WERI-Rb-1 (cell line): Measurements from ENCODE around the gene TDRD7.

Experiments used
- DNase-seq: peaks from one replicate; pipeline ENCODE4 v3.0.0-alpha.2; 2020
- H3K27ac ChIP-seq: fragments of 250-450 bp; sonication (Bioruptor Pico); 2 replicates; pipeline ENCODE4 v1.5.1; 2020; ENCODE audit warnings: mild to moderate bottlenecking, moderate library complexity
- H3K27me3 ChIP-seq: fragments of 250-450 bp; sonication (Bioruptor Pico); 2 replicates; pipeline ENCODE4 v1.5.1; 2021; ENCODE audit warnings: mild to moderate bottlenecking, low read depth, moderate library complexity; ENCODE audit not compliant: insufficient read depth, severe bottlenecking
- H3K36me3 ChIP-seq: fragments of 250-450 bp; sonication (Bioruptor Pico); 2 replicates; pipeline ENCODE4 v1.5.1; 2020; ENCODE audit warnings: mild to moderate bottlenecking, moderate library complexity
- H3K4me3 ChIP-seq: 2 replicates; pipeline ENCODE4 v1.5.1; 2011; ENCODE audit warnings: low read depth, mild to moderate bottlenecking, control low read depth, low read length
- H3K9me3 ChIP-seq: fragments of 250-450 bp; sonication (Bioruptor Pico); 2 replicates; pipeline ENCODE4 v1.5.1; 2021; ENCODE audit warnings: mild to moderate bottlenecking, moderate library complexity; ENCODE audit not compliant: severe bottlenecking
- CTCF ChIP-seq: IDR thresholded peaks from 2 replicates; pipeline ENCODE4 v1.5.1; 2011; ENCODE audit warnings: low read depth, mild to moderate bottlenecking, control low read depth, inconsistent platforms, low read length

TDRD7 gene

GRCh38 chr9:97545486-97545885 lies 133.6 kb downstream of the TDRD7 start:
- TF ChIP-seq CTCF = no peak
- Histone ChIP-seq H3K27ac (no peak overlapping the region), H3K27me3 (no peaks in the 10 kb centered on the region), H3K9me3 (no peaks in the 10 kb centered on the region), H3K4me3 (no peak overlapping the region), H3K36me3 (no peaks in the 10 kb centered on the region)
- DNase-seq = no peak
